ENCODE measurements around the gene KTN1.

Gene KTN1

DNA sequence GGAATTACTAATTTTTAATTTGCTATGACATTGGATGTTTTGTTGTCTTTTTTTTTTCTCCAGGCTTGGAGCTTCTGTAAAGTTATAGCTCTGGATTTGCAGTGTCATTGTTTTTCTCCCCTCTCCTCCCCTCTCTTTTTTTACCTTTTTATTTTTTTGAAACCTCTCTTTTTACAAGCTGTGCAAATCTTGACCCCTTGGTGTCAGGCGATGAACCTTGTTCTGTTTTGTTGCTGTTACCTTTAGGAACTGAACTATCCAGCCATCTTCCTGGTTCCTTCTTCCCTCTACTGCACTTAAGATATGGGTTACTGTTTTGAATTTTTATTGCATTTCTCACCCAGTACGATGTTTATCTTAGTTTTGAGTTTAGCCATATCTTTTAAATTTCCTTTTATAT is 13.7 kb downstream of the KTN1 start:
- TF ChIP-seq, protein P1, sequence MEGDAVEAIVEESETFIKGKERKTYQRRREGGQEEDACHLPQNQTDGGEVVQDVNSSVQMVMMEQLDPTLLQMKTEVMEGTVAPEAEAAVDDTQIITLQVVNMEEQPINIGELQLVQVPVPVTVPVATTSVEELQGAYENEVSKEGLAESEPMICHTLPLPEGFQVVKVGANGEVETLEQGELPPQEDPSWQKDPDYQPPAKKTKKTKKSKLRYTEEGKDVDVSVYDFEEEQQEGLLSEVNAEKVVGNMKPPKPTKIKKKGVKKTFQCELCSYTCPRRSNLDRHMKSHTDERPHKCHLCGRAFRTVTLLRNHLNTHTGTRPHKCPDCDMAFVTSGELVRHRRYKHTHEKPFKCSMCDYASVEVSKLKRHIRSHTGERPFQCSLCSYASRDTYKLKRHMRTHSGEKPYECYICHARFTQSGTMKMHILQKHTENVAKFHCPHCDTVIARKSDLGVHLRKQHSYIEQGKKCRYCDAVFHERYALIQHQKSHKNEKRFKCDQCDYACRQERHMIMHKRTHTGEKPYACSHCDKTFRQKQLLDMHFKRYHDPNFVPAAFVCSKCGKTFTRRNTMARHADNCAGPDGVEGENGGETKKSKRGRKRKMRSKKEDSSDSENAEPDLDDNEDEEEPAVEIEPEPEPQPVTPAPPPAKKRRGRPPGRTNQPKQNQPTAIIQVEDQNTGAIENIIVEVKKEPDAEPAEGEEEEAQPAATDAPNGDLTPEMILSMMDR (IDR thresholded peaks at IDR 0.05; ENCODE audit: low read length, missing control alignments): no peak
- no peak overlapping the region for H3K4me3 ChIP-seq (replicated peaks; ENCODE audit: low read depth, low read length)
- no peak for DNase-seq (ENCODE audit: low read depth)

DNA sequence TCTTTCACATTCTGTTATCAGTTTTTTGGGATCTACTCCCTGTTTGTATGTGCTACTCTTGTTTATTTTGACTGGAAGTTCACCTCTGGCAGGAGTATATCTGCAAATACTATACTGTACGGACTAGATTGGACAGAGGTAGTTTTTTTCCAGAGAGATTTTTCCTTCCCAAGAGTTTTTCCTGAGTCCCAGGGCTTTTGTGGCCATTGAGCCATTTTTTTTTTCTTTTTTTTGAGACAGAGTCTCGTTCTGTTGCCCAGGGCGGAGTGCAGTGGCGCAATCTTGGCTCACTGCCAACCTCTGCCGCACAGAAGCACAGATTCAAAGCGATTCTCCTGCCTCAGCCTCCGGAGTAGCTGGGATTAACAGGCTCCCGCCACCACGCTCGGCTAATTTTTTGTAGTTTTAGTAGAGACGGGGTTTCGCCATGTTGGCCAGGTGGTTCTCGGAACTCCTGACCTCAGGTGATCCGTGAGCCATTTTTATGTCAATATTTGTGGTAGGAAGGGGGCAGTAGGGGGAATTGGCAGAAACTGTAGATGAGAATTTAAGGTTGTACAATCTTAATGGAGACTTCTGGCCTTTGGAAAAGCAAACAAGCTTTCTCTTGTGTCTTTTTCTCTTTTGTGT is 19.4 kb downstream of the KTN1 start:
- no peak overlapping the region for H3K4me3 ChIP-seq (replicated peaks; ENCODE audit: low read depth, low read length)
- no peak for DNase-seq (ENCODE audit: low read depth)
- TF ChIP-seq, protein P1 (IDR thresholded peaks at IDR 0.05; ENCODE audit: low read length, missing control alignments): no peak

DNA sequence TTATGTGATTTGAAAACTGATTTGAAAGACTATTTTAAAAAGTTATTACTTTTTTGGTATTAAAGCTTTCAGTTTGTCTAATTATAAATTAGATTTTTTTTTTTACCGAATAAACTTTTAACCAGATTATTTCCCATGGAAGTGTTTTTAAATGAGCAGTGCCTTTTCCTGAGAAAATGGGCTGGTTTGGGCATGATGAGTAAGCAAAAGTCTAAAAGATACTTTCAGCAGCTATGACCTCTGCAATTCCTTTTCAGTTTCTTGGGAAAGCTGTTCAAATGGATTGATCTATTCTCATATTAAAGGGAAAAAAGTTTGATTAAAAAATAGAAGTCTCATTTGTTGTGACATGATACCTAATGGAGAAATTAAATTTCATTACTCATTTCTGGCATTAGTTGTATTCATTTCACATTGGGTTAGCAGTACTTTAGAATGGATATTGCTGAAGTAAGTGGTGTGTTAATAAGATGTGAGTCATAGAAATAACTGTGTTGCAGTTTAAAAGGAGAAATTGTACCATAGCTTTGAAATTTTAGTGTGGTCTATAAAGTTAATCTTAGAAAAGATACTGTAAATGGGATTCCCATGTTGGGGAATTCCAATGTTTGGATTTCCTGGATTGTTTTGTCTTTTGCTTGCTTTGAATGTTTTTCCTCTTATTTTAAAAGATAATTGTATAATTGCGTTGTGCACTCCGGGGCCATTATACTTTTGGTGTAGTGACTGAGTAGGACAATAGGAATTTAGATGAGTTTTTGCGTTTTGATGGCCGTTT is 21.0 kb downstream of the KTN1 start:
- DNase-seq (ENCODE audit: low read depth): peak; percentile 52
- TF ChIP-seq, protein P1 (IDR thresholded peaks at IDR 0.05; ENCODE audit: low read length, missing control alignments): no peak
- no peak overlapping the region for H3K4me3 ChIP-seq (replicated peaks; ENCODE audit: low read depth, low read length)

DNA sequence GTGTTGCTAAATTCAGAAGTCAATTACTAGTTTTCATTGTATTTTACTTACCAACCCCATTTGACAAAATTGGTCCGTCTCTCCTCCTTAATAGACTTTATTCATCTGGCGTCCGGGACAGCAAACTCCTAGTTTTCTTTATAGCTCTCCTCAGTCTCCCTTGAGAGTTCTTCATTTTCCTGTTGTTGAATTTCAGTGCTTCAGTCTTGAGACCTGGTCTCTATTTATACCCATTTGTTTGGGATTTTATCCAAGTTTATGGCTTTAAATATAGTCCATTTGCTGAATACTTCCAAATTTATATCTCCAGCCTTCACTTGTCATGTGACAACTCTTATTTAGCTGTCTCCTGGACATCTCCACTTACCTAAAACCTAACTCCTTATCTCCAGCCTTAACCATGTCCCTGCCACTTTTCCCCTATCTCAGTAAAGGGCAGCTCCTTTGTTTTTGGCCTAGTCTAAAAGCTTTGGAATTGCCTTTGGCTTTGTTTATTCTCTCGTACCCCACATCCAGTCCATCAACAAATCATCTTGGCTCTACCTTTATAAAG is 23.5 kb downstream of the KTN1 start:
- DNase-seq (ENCODE audit: low read depth): no peak
- no peak overlapping the region for H3K4me3 ChIP-seq (replicated peaks; ENCODE audit: low read depth, low read length)
- TF ChIP-seq, protein P1 (IDR thresholded peaks at IDR 0.05; ENCODE audit: low read length, missing control alignments): no peak

DNA sequence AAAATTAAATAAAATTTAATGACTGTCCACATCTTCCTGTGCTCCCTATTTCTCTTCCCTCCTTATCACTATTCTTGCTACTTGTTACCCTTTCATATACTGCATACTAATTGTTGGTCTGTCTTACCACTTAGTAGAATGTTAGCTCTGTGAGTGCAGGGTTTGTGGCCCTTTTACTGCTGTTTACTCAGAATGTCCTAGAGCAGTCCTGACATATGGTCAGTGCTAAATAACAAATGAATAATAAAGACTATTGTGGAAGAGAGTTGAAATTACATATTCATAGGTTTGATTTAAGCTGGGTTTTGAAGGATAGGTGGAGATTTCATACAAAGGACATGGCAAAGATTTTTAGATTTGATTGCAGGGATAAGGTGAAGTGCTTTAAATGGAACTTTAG is 24.5 kb downstream of the KTN1 start:
- no peak for DNase-seq (ENCODE audit: low read depth)
- TF ChIP-seq, protein P1 (IDR thresholded peaks at IDR 0.05; ENCODE audit: low read length, missing control alignments): no peak
- no peak overlapping the region for H3K4me3 ChIP-seq (replicated peaks; ENCODE audit: low read depth, low read length)

DNA sequence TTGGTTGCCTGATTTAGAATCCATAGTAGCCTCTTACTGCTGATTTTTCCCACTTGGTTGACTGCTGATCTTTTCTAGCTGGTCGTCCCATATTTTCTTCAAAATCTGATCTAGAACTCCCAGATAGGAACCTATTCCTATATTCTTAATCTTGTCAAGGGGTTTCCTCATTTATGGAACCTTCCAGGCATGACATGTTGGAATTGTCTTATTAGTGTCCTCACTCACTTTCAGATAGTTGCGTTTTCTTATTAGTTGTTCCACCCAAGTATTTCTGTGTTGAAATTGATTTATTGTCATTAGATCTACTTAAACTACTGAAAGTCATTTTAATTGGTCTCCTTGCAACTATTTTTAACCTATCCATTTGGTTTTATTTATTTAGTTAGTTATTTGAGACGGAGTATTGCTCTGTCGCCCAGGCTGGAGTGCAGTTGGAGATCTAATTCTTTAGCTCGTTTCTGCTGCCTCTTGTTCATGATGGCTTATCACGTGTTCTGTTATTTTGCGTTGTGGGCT is 25.0 kb downstream of the KTN1 start:
- H3K4me3 ChIP-seq (replicated peaks; ENCODE audit: low read depth, low read length): no peak overlapping the region
- TF ChIP-seq, protein P1 (IDR thresholded peaks at IDR 0.05; ENCODE audit: low read length, missing control alignments): no peak
- DNase-seq (ENCODE audit: low read depth): no peak

Data from fibroblast of pulmonary artery (primary cell).